Measurements from ENCODE around the gene IKBKE. TPM values are rescaled to one million over a fixed set of nuclear protein-coding genes. Genes with fewer than 3 reads are reported as not detected.

The IKBKE gene
- total and polyA plus RNA-seq, 2 experiments from 2014 or later: 14.5 to 17.7 TPM

GRCh38 chr1:206466840-206467649 is 3.2 kb upstream of the IKBKE start:
- Histone ChIP-seq H4K20me1 (ENCODE audit: insufficient read depth) (no peaks in the 10 kb centered on the region), H3K27me3 (replicated peaks; ENCODE audit: insufficient read depth) (no peaks in the 10 kb centered on the region), H3K4me3 (no peak overlapping the region), H3K27ac (no peak overlapping the region), H3K9me3 (ENCODE audit: low read depth) (no peaks in the 10 kb centered on the region), H2AFZ (no peak overlapping the region), H3K79me2 (ENCODE audit: insufficient read depth) (no peaks in the 10 kb centered on the region), H3F3A (ENCODE audit: insufficient read depth) (peaks cover 43% of the 10 kb centered on the region), H3K4me2 (ENCODE audit: unreplicated experiment) (no peak overlapping the region), H3K9ac (no peak overlapping the region), H3K9me2 (ENCODE audit: insufficient read depth) (no peaks in the 10 kb centered on the region), H3K4me1 (ENCODE audit: insufficient read depth) (peaks cover 32% of the 10 kb centered on the region), H3K36me3 (ENCODE audit: low read depth) (peaks cover 7% of the 10 kb centered on the region)
- TF ChIP-seq EZH2phosphoT487 (IDR thresholded peaks at IDR 0.05; ENCODE audit: insufficient read depth, low read depth): no peak
- no peak for TF ChIP-seq EZH2 (IDR thresholded peaks at IDR 0.05; ENCODE audit: insufficient read depth, poor library complexity, severe bottlenecking)
- 38 to 42% methylated on average over 15 of the region's 15 CpGs for WGBS, 2 experiments (ENCODE audit: low coverage in 1 of 2, low lambda C conversion rate in 2 of 2, missing lambda C conversion rate in 2 of 2)
- in situ Hi-C loops (cut with MboI): no loop called here
- DNase-seq: no peak

GRCh38 chr1:206467915-206468314 is 2.4 kb upstream of the IKBKE start:
- no peak overlapping the region for H3K9ac ChIP-seq
- no peak for DNase-seq
- H3K27ac ChIP-seq: no peak overlapping the region
- H3K36me3 ChIP-seq (ENCODE audit: low read depth): no peaks in the 10 kb centered on the region; the same call in 1 of the 2 replicates
- H3F3A ChIP-seq (ENCODE audit: insufficient read depth): peaks cover 47% of the 10 kb centered on the region
- no peak overlapping the region for H2AFZ ChIP-seq
- no peak overlapping the region for H3K4me3 ChIP-seq
- H3K4me2 ChIP-seq (ENCODE audit: unreplicated experiment): no peak overlapping the region
- H3K4me1 ChIP-seq (ENCODE audit: insufficient read depth): peaks cover 41% of the 10 kb centered on the region
- H3K79me2 ChIP-seq (ENCODE audit: insufficient read depth): no peaks in the 10 kb centered on the region
- H4K20me1 ChIP-seq (ENCODE audit: insufficient read depth): no peaks in the 10 kb centered on the region
- no peaks in the 10 kb centered on the region for H3K9me3 ChIP-seq (ENCODE audit: low read depth)
- no peaks in the 10 kb centered on the region for H3K9me2 ChIP-seq (ENCODE audit: insufficient read depth)
- TF ChIP-seq EZH2 (IDR thresholded peaks at IDR 0.05; ENCODE audit: insufficient read depth, poor library complexity, severe bottlenecking) (no peak), EZH2phosphoT487 (IDR thresholded peaks at IDR 0.05; ENCODE audit: insufficient read depth, low read depth) (no peak)
- WGBS, 2 experiments (ENCODE audit: low coverage in 1 of 2, low lambda C conversion rate in 2 of 2, missing lambda C conversion rate in 2 of 2): 64 to 70% methylated on average over 9 of the region's 9 CpGs
- in situ Hi-C loops (cut with MboI): no loop called here
- H3K27me3 ChIP-seq (replicated peaks; ENCODE audit: insufficient read depth): no peaks in the 10 kb centered on the region

GRCh38 chr1:206468571-206468970 is 1.7 kb upstream of the IKBKE start:
- H4K20me1 ChIP-seq (ENCODE audit: insufficient read depth): no peaks in the 10 kb centered on the region
- H3K27ac ChIP-seq: no peak overlapping the region
- H3K9me3 ChIP-seq (ENCODE audit: low read depth): no peaks in the 10 kb centered on the region
- peaks cover 42% of the 10 kb centered on the region for H3K4me1 ChIP-seq (ENCODE audit: insufficient read depth)
- no peak overlapping the region for H3K4me3 ChIP-seq
- H3K4me2 ChIP-seq (ENCODE audit: unreplicated experiment): no peak overlapping the region
- TF ChIP-seq EZH2phosphoT487 (IDR thresholded peaks at IDR 0.05; ENCODE audit: insufficient read depth, low read depth): no peak
- TF ChIP-seq EZH2 (IDR thresholded peaks at IDR 0.05; ENCODE audit: insufficient read depth, poor library complexity, severe bottlenecking): no peak
- no peaks in the 10 kb centered on the region for H3K36me3 ChIP-seq (ENCODE audit: low read depth)
- no peak overlapping the region for H3K9ac ChIP-seq
- no peak overlapping the region for H2AFZ ChIP-seq
- no peaks in the 10 kb centered on the region for H3K9me2 ChIP-seq (ENCODE audit: insufficient read depth)
- no peaks in the 10 kb centered on the region for H3K27me3 ChIP-seq (replicated peaks; ENCODE audit: insufficient read depth)
- WGBS, 2 experiments (ENCODE audit: low coverage in 1 of 2, low lambda C conversion rate in 2 of 2, missing lambda C conversion rate in 2 of 2): 71 to 82% methylated on average over 3 of the region's 3 CpGs
- no peak for DNase-seq
- in situ Hi-C loops (cut with MboI): no loop called here
- no peaks in the 10 kb centered on the region for H3K79me2 ChIP-seq (ENCODE audit: insufficient read depth)
- H3F3A ChIP-seq (ENCODE audit: insufficient read depth): peaks cover 42% of the 10 kb centered on the region

GRCh38 chr1:206469411-206469932 is 804 bp upstream of the IKBKE start:
- peak overlapping the region; percentile 82 for H3K9ac ChIP-seq
- no peaks in the 10 kb centered on the region for H4K20me1 ChIP-seq (ENCODE audit: insufficient read depth)
- H3K4me3 ChIP-seq: peak overlapping the region; percentile 92
- peaks cover 37% of the 10 kb centered on the region for H3K4me1 ChIP-seq (ENCODE audit: insufficient read depth)
- peak overlapping the region; percentile 86 for H2AFZ ChIP-seq
- DNase-seq: no peak
- no peaks in the 10 kb centered on the region for H3K9me2 ChIP-seq (ENCODE audit: insufficient read depth)
- peaks cover 33% of the 10 kb centered on the region for H3F3A ChIP-seq (ENCODE audit: insufficient read depth)
- TF ChIP-seq EZH2phosphoT487 (IDR thresholded peaks at IDR 0.05; ENCODE audit: insufficient read depth, low read depth): no peak
- no peak for TF ChIP-seq EZH2 (IDR thresholded peaks at IDR 0.05; ENCODE audit: insufficient read depth, poor library complexity, severe bottlenecking)
- peak overlapping the region; percentile 97 for H3K4me2 ChIP-seq (ENCODE audit: unreplicated experiment)
- H3K9me3 ChIP-seq (ENCODE audit: low read depth): no peaks in the 10 kb centered on the region
- WGBS, 2 experiments (ENCODE audit: low coverage in 1 of 2, low lambda C conversion rate in 2 of 2, missing lambda C conversion rate in 2 of 2): 53% methylated on average over 2 of the region's 2 CpGs
- H3K27ac ChIP-seq: peak overlapping the region; percentile 75
- in situ Hi-C loops (cut with MboI): no loop called here
- H3K36me3 ChIP-seq (ENCODE audit: low read depth): no peaks in the 10 kb centered on the region
- H3K27me3 ChIP-seq (replicated peaks; ENCODE audit: insufficient read depth): no peaks in the 10 kb centered on the region
- H3K79me2 ChIP-seq (ENCODE audit: insufficient read depth): no peaks in the 10 kb centered on the region
